DOHH2 (cell line): ENCODE data around the gene UBAC2.
"Not testable (repeated sequence)": the region's sequence is repeated elsewhere in the genome, so short reads cannot be mapped to it uniquely, and the experiment has no call there.

ENCODE experiments used
- CTCF ChIP-seq: fragments of 200-600 bp; sonication (generic); IDR thresholded peaks from one replicate; pipeline ENCODE4 v1.5.1; 2014; ENCODE audit warnings: antibody characterized with exemption, mild to moderate bottlenecking, low read depth, low read length; ENCODE audit not compliant: poor library complexity, severe bottlenecking
- EZH2phosphoT487 ChIP-seq: fragments of 200-600 bp; sonication (generic); IDR thresholded peaks from 2 replicates; pipeline ENCODE4 v1.6.1; 2017; ENCODE audit warnings: borderline replicate concordance, mild to moderate bottlenecking, antibody characterized with exemption, low read length, moderate library complexity, mixed read lengths

- not testable (repeated sequence) for TF ChIP-seq EZH2phosphoT487, CTCF
Measured at GRCh38 chr13:99210627-99211026, 10.0 kb downstream of the UBAC2 start.
